ENCODE measurements around the gene ANO4. TPM values are rescaled to one million over a fixed set of nuclear protein-coding genes. Genes with fewer than 3 reads are reported as not detected.

ANO4 gene
- total RNA-seq, 1 donor from 2014 or later = 0.74 TPM

DNA sequence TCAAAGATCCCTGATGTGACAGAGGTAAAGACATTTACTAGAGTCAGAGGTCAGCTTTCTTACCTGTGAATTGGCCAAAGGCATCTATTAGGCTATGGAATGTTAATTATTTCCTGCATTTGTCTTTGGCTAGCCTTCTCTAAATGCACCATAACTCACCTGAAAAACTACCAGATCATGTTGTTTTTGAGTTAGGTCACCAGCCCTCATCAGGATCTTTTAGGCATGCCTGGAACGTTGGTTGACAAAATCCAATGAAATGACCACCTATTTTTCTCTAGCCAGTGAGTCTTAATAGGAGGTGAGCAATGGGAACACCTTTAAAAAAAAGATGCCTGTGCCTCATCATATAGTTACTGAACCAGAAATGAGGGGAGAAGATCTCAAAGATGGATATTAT lies 46.2 kb downstream of the ANO4 start:
- Histone ChIP-seq H3K9me3 (no peaks in the 10 kb centered on the region), H3K4me1 (no peaks in the 10 kb centered on the region), H3K27ac (no peak overlapping the region), H3K36me3 (no peaks in the 10 kb centered on the region), H3K4me3 (no peak overlapping the region), H3K27me3 (no peaks in the 10 kb centered on the region)
- TF ChIP-seq, protein P1, sequence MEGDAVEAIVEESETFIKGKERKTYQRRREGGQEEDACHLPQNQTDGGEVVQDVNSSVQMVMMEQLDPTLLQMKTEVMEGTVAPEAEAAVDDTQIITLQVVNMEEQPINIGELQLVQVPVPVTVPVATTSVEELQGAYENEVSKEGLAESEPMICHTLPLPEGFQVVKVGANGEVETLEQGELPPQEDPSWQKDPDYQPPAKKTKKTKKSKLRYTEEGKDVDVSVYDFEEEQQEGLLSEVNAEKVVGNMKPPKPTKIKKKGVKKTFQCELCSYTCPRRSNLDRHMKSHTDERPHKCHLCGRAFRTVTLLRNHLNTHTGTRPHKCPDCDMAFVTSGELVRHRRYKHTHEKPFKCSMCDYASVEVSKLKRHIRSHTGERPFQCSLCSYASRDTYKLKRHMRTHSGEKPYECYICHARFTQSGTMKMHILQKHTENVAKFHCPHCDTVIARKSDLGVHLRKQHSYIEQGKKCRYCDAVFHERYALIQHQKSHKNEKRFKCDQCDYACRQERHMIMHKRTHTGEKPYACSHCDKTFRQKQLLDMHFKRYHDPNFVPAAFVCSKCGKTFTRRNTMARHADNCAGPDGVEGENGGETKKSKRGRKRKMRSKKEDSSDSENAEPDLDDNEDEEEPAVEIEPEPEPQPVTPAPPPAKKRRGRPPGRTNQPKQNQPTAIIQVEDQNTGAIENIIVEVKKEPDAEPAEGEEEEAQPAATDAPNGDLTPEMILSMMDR (IDR thresholded peaks at IDR 0.05) = no peak
- TF ChIP-seq POLR2AphosphoS5 (IDR thresholded peaks at IDR 0.05; ENCODE audit: insufficient read depth in 1 of 2, low read depth in 1 of 2) (no peak), POLR2A (IDR thresholded peaks at IDR 0.05) (no peak)
- no peak for DNase-seq (ENCODE audit: extremely low spot score in 2 of 2)
- intact Hi-C loops (cut with DNase I) = no loop called here

DNA sequence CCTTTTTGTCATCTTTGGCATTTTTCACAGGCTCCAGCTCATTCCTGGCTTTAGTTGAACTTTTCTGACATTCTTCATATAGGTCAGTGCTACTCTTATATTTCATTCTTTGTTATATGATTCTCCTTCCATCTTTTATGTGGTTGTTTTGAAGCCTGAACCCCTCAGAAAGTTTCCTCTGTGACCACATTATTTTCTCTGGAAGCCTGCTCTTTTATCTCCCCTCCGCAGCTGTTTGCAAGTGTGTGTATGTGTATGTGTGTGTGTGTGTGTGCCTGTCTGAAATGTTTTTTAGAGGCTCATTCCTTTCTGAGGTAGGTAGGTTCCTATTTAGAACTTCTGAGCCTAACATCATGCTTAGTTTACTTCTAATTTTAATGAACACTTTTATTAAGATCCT lies 47.6 kb downstream of the ANO4 start:
- TF ChIP-seq POLR2AphosphoS5 (IDR thresholded peaks at IDR 0.05; ENCODE audit: insufficient read depth in 1 of 2, low read depth in 1 of 2) (no peak), POLR2A (IDR thresholded peaks at IDR 0.05) (no peak)
- TF ChIP-seq, protein P1 (IDR thresholded peaks at IDR 0.05) = no peak
- intact Hi-C loops (cut with DNase I) = no loop called here
- Histone ChIP-seq H3K4me3 (no peak overlapping the region), H3K4me1 (no peaks in the 10 kb centered on the region), H3K27ac (no peak overlapping the region), H3K27me3 (no peaks in the 10 kb centered on the region), H3K9me3 (no peaks in the 10 kb centered on the region), H3K36me3 (no peaks in the 10 kb centered on the region)
- DNase-seq (ENCODE audit: extremely low spot score in 2 of 2) = no peak

DNA sequence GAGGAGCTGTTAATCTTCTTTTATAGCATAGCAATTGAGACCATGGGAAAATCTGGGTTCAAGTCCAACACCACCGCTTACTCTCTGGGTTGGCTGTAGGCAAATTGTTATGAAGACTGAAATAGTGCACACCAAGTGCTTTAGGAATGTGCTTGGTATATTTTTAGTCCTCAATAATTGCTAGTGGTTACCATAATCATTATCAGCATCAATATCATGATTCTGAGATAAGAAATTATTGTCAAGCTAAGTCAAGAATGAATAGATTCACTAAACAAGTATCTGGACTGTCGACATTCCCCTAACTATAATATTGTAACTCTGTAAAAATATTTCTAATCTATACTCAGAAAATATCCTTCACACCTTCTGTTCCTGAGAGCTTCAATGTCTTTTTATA lies 48.5 kb downstream of the ANO4 start:
- Histone ChIP-seq H3K4me1 (no peaks in the 10 kb centered on the region), H3K27me3 (no peaks in the 10 kb centered on the region), H3K9me3 (no peaks in the 10 kb centered on the region), H3K27ac (no peak overlapping the region), H3K4me3 (no peak overlapping the region), H3K36me3 (no peaks in the 10 kb centered on the region)
- TF ChIP-seq, protein P1 (IDR thresholded peaks at IDR 0.05) = no peak
- TF ChIP-seq POLR2AphosphoS5 (IDR thresholded peaks at IDR 0.05; ENCODE audit: insufficient read depth in 1 of 2, low read depth in 1 of 2) = no peak
- no peak for TF ChIP-seq POLR2A (IDR thresholded peaks at IDR 0.05)
- DNase-seq (ENCODE audit: extremely low spot score in 2 of 2) = no peak
- intact Hi-C loops (cut with DNase I) = no loop called here

DNA sequence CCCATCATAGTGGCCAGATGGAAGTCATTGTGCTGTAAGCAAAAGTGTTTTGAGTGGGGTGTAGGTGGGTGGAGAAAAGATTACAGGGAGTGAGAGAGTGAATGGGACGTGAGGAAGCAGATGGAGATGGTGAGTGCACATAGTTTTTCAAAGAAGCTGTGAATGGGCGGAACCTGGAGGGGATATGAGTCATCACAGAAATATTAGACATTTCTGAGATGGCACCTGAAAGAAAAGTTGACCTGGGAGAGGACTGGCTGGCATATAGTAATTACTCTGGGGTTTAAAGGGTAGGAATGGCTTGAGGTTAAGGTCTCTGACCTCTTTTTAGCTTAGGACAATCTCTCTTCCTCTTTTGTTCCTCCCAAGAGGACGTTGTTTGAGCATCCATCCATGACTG lies 50.5 kb downstream of the ANO4 start:
- no peaks in the 10 kb centered on the region for H3K9me3 ChIP-seq
- TF ChIP-seq POLR2AphosphoS5 (IDR thresholded peaks at IDR 0.05; ENCODE audit: insufficient read depth in 1 of 2, low read depth in 1 of 2) (no peak), POLR2A (IDR thresholded peaks at IDR 0.05) (no peak)
- TF ChIP-seq, protein P1 (IDR thresholded peaks at IDR 0.05) = no peak
- no peak overlapping the region for H3K4me3 ChIP-seq
- no peak overlapping the region for H3K27ac ChIP-seq
- no peaks in the 10 kb centered on the region for H3K4me1 ChIP-seq
- intact Hi-C loops (cut with DNase I) = no loop called here
- no peaks in the 10 kb centered on the region for H3K27me3 ChIP-seq
- H3K36me3 ChIP-seq = no peaks in the 10 kb centered on the region
- no peak for DNase-seq (ENCODE audit: extremely low spot score in 2 of 2)

DNA sequence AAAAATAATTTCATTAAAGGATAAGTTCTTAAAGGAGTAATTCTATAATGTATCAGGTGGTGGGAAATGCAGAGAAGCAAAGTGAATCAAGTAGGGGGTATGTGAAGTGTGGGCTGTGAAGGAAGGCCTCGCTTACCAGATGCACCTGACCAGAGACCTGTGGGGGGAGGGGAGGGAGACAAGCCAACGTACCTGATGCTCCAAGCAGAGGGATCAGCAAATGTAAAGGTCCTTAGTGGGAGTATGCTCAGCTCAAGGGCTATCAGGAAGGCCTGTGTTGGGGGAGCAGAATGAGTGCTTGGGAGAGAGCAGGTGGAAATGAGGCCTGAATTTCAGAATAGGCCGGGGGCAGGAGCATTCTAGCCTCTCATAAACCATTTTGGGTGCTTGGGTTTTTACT lies 57.1 kb downstream of the ANO4 start:
- Histone ChIP-seq H3K27ac (no peak overlapping the region), H3K36me3 (no peaks in the 10 kb centered on the region), H3K9me3 (no peaks in the 10 kb centered on the region), H3K4me1 (no peaks in the 10 kb centered on the region), H3K4me3 (no peak overlapping the region), H3K27me3 (no peaks in the 10 kb centered on the region)
- intact Hi-C loops (cut with DNase I) = no loop called here
- no peak for DNase-seq (ENCODE audit: extremely low spot score in 2 of 2)
- TF ChIP-seq POLR2A (IDR thresholded peaks at IDR 0.05) = no peak
- TF ChIP-seq POLR2AphosphoS5 (IDR thresholded peaks at IDR 0.05; ENCODE audit: insufficient read depth in 1 of 2, low read depth in 1 of 2) = no peak
- TF ChIP-seq, protein P1 (IDR thresholded peaks at IDR 0.05) = no peak
